A204.1 (cell line): ENCODE data around the gene TECTB.

ENCODE experiments used
- FAIRE-seq: peaks from 2 replicates; lab custom pipeline; 2012; peaks lifted over from hg19 to GRCh38; lab: Jason Lieb, UNC

TECTB gene

GRCh38 chr10:112347709-112348671 lies 64.8 kb downstream of the TECTB start:
- no peak for FAIRE-seq

DNA sequence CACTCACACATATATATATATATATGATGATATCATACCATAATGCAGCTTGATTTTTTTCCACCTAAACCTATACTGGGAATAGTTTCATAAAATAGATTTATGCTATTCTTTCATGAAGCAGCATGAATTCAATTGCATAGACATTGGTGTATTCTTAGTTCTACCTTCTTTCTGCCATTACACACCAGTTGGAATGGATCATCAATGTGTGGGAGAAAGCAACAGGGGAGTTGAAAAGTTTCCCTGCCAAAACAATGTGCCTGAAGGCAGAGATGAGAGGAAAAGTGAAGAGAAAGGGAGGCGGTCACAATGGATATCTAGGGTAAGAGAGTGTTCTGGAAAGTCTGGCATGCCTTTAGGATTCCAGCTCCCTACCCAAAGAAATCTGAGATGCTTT lies 65.6 kb downstream of the TECTB start:
- no peak for FAIRE-seq

DNA sequence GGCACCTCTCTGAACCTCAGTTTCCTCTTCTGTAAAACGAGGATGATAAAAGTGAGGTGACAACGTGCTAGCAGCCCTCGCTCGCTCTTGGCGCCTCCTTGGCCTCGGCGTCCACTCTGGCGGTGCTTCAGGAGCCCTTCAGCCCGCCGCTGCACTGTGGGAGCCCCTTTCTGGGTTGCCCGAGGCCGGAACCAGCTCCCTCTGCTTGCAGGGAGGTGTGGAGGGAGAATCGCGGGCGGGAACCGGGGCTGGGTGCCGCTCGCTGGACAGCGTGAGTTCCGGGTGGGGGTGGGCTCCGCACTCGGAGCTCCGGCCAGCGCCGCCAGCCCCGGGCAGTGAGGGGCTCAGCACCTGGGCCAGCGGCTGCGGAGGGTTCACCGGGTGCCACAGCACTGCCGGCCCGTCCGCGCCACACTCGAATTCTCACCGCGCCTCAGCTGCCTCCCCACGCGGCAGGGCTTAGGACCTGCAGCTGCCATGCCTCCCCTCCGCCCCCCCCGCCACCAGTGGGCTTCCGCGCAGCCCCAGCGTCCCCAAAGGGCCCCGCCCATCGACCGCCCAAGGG lies 66.4 kb downstream of the TECTB start:
- FAIRE-seq = no peak

- FAIRE-seq = no peak
Observed at GRCh38 chr10:112351146-112351545, 67.9 kb downstream of the TECTB start.

DNA sequence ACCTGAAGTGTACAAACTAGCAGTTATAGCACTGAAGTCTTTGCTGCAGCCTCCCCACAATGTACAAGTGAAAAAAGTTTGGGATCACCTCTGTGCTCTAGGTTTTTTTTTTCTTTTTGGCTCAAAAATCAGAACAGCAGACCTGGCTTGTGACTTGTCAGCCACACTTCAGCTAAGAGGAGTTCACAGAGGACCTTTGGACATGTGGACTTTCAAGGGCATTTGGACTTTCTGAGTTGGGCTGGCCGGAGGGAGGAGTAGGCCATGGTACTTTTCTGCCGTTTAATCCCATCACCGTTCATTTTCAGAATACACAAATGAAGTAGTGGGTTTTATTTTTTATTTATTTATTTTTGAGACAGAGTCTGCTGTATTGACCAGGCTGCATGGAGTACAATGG lies 68.8 kb downstream of the TECTB start:
- no peak for FAIRE-seq

DNA sequence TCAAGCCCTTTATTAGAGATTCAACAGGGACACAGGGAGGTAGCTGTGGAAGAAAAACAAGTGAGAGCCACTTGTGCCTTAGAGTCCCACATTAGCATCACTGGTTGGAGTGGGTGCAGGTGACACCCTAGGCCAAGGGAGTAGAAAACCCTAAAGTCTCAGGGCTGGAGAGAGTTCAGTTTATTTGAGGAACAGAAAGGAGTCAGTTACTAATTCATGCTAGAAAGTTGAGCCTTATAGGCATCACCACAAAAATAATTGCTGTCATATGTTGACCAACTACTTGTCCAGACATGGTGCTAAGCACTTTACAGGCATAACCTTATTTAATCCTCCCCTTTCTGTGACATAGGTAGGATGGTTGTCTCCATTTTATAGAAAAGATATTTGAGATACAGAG lies 69.8 kb downstream of the TECTB start:
- no peak for FAIRE-seq
